Measurements from ENCODE around the gene BLOC1S1.

Gene BLOC1S1

GRCh38 chr12:55711786-55712553 lies 3.9 kb upstream of the BLOC1S1 start:
- Mint-ChIP-seq H3K4me3 (peak overlapping the region; percentile 26 to 75 (median 75)), H3K27me3 (ENCODE audit: low read depth) (peaks cover 33% of the 10 kb centered on the region), H3K27ac (peak overlapping the region; percentile 89 to 92 (median 89)), H3K4me1 (peaks cover 58% of the 10 kb centered on the region), H3K36me3 (ENCODE audit: low read depth) (no peaks in the 10 kb centered on the region), H3K9me3 (no peaks in the 10 kb centered on the region)
- TF ChIP-seq CTCF (IDR thresholded peaks at IDR 0.05; ENCODE audit: unreplicated experiment in 3 of 3) = no peak

- Mint-ChIP-seq H3K4me1 (peaks cover 63% of the 10 kb centered on the region), H3K9me3 (no peaks in the 10 kb centered on the region), H3K4me3 (peak overlapping the region; percentile 1 to 75 (median 75)), H3K27ac (peak overlapping the region; percentile 89 to 92 (median 89)), H3K36me3 (ENCODE audit: low read depth) (no peaks in the 10 kb centered on the region), H3K27me3 (ENCODE audit: low read depth) (peaks cover 31% of the 10 kb centered on the region)
- TF ChIP-seq CTCF (IDR thresholded peaks at IDR 0.05; ENCODE audit: unreplicated experiment in 3 of 3) = no peak
Measured at GRCh38 chr12:55712700-55713415, 3.0 kb upstream of the BLOC1S1 start.

- Mint-ChIP-seq H3K36me3 (ENCODE audit: low read depth) (no peaks in the 10 kb centered on the region), H3K27ac (peak overlapping the region in 1 of 3 experiments; percentile 13), H3K4me1 (peaks cover 63% of the 10 kb centered on the region), H3K9me3 (no peaks in the 10 kb centered on the region), H3K4me3 (peak overlapping the region; percentile 40 to 62 (median 47)), H3K27me3 (ENCODE audit: low read depth) (peaks cover 24% of the 10 kb centered on the region)
- no peak for TF ChIP-seq CTCF (IDR thresholded peaks at IDR 0.05; ENCODE audit: unreplicated experiment in 3 of 3)
Measured at GRCh38 chr12:55713721-55714120, 2.1 kb upstream of the BLOC1S1 start.

- Mint-ChIP-seq H3K27ac (peak overlapping the region; percentile 91 to 93 (median 92)), H3K27me3 (ENCODE audit: low read depth) (peaks cover 10% of the 10 kb centered on the region), H3K9me3 (no peaks in the 10 kb centered on the region), H3K4me1 (peaks cover 65% of the 10 kb centered on the region), H3K36me3 (ENCODE audit: low read depth) (no peaks in the 10 kb centered on the region), H3K4me3 (peak overlapping the region; percentile 89 to 94 (median 92))
- TF ChIP-seq CTCF (IDR thresholded peaks at IDR 0.05; ENCODE audit: unreplicated experiment in 3 of 3) = no peak
Measured at GRCh38 chr12:55715169-55715764, 579 bp upstream of the BLOC1S1 start.

GRCh38 chr12:55716582-55716957 lies 724 bp downstream of the BLOC1S1 start:
- peak overlapping the region; percentile 91 to 93 (median 92) for H3K27ac Mint-ChIP-seq
- no peak for TF ChIP-seq CTCF (IDR thresholded peaks at IDR 0.05; ENCODE audit: unreplicated experiment in 3 of 3)
- H3K36me3 Mint-ChIP-seq (ENCODE audit: low read depth) = no peaks in the 10 kb centered on the region
- no peaks in the 10 kb centered on the region for H3K9me3 Mint-ChIP-seq
- H3K27me3 Mint-ChIP-seq (ENCODE audit: low read depth) = peaks cover 5% of the 10 kb centered on the region
- peaks cover 72% of the 10 kb centered on the region for H3K4me1 Mint-ChIP-seq
- H3K4me3 Mint-ChIP-seq = peak overlapping the region; percentile 89 to 94 (median 92)
